HepG2 (cell line): ENCODE results near the gene IPO13. TPM values are rescaled to one million over a fixed set of nuclear protein-coding genes. Genes with fewer than 3 reads are reported as not detected.

ENCODE experiments used
- AKNA ChIP-seq: sonication (generic); formaldehyde crosslinking; IDR thresholded peaks from 2 replicates; pipeline ENCODE4 v1.4.0; 2020; ENCODE audit warnings: missing genetic modification reagents, borderline replicate concordance
- ATAD3A ChIP-seq: sonication (generic); formaldehyde crosslinking; IDR thresholded peaks from 2 replicates; pipeline ENCODE4 v1.4.0; 2020; ENCODE audit warnings: missing genetic modification reagents
- BHLHE40 ChIP-seq: IDR thresholded peaks from 2 replicates; pipeline ENCODE4 v1.6.1; 2011; ENCODE audit warnings: low read length, improper control_type of control experiment
- CREM ChIP-seq, 2 experiments: sonication (generic) in 1 of 2; formaldehyde crosslinking in 1 of 2; IDR thresholded peaks; 2 replicates each; pipeline versions ENCODE4 v1.4.0 to v1.6.1; 2016 to 2020; ENCODE audit warnings: antibody characterized with exemption in 1 of 2, mild to moderate bottlenecking in 1 of 2, missing genetic modification reagents in 1 of 2
- HES4 ChIP-seq: sonication (generic); formaldehyde crosslinking; IDR thresholded peaks from 2 replicates; pipeline ENCODE4 v1.9.0; 2021; ENCODE audit warnings: mild to moderate bottlenecking, missing genetic modification reagents, borderline replicate concordance
- JUND ChIP-seq: sonication (generic); formaldehyde crosslinking; IDR thresholded peaks from 2 replicates; pipeline ENCODE4 v1.8.0; 2022; ENCODE audit warnings: mild to moderate bottlenecking, missing genetic modification reagents
- KAT7 ChIP-seq: IDR thresholded peaks from 2 replicates; pipeline ENCODE4 v1.6.1; 2018; ENCODE audit warnings: borderline replicate concordance, missing compliant biosample characterization
- KLF12 ChIP-seq: sonication (generic); formaldehyde crosslinking; IDR thresholded peaks from 2 replicates; pipeline ENCODE4 v1.4.0; 2020; ENCODE audit warnings: missing genetic modification reagents, borderline replicate concordance
- MIER3 ChIP-seq: IDR thresholded peaks from 2 replicates; pipeline ENCODE4 v1.6.1; 2016; ENCODE audit warnings: missing compliant biosample characterization, borderline replicate concordance
- MLLT10 ChIP-seq: sonication (generic); formaldehyde crosslinking; IDR thresholded peaks from 2 replicates; pipeline ENCODE4 v1.4.0; 2020; ENCODE audit warnings: missing genetic modification reagents
- PTBP1 ChIP-seq: fragments of 200-400 bp; formaldehyde crosslinking; IDR thresholded peaks from 2 replicates; pipeline ENCODE4 v1.6.1; 2018; ENCODE audit warnings: low read length, low read depth; ENCODE audit not compliant: poor library complexity, severe bottlenecking
- SALL1 ChIP-seq: sonication (generic); formaldehyde crosslinking; IDR thresholded peaks from 2 replicates; pipeline ENCODE4 v1.8.0; 2022; ENCODE audit warnings: mild to moderate bottlenecking, missing genetic modification reagents
- SMARCE1 ChIP-seq: fragments of 450-650 bp; IDR thresholded peaks from 2 replicates; pipeline ENCODE4 v1.6.1; 2017; ENCODE audit warnings: borderline replicate concordance
- SPEN ChIP-seq: sonication (generic); formaldehyde crosslinking; IDR thresholded peaks from 2 replicates; pipeline ENCODE4 v1.5.1; 2020; ENCODE audit warnings: low read depth, mild to moderate bottlenecking, missing genetic modification reagents
- TBX3 ChIP-seq: fragments of 450-650 bp; IDR thresholded peaks from 2 replicates; pipeline ENCODE4 v1.6.1; 2017; ENCODE audit warnings: antibody characterized with exemption, mild to moderate bottlenecking, inconsistent platforms, borderline replicate concordance
- TP53 ChIP-seq: sonication (generic); formaldehyde crosslinking; conservative IDR thresholded peaks from 2 replicates; pipeline ENCODE4 v1.4.0; 2020; ENCODE audit warnings: missing genetic modification reagents
- YEATS2 ChIP-seq: sonication (generic); formaldehyde crosslinking; IDR thresholded peaks from 2 replicates; pipeline ENCODE4 v1.4.0; 2020; ENCODE audit warnings: missing genetic modification reagents, borderline replicate concordance
- ZNF20 ChIP-seq: sonication (generic); formaldehyde crosslinking; IDR thresholded peaks from 2 replicates; pipeline ENCODE4 v1.4.0; 2020; ENCODE audit warnings: mild to moderate bottlenecking, moderate library complexity, missing genetic modification reagents
- ZNF276 ChIP-seq: sonication (generic); formaldehyde crosslinking; IDR thresholded peaks from 2 replicates; pipeline ENCODE4 v1.4.0; 2020; ENCODE audit warnings: mild to moderate bottlenecking, low read depth, missing genetic modification reagents
- ZNF331 ChIP-seq: sonication (generic); formaldehyde crosslinking; IDR thresholded peaks from 2 replicates; pipeline ENCODE4 v1.4.0; 2020; ENCODE audit warnings: missing genetic modification reagents
- ZNF614 ChIP-seq: IDR thresholded peaks from 2 replicates; pipeline ENCODE4 v1.6.1; 2018; ENCODE audit warnings: missing biosample characterization, missing genetic modification reagents, inconsistent platforms, borderline replicate concordance
- ZNF784 ChIP-seq: sonication (generic); formaldehyde crosslinking; IDR thresholded peaks from 2 replicates; pipeline ENCODE4 v1.5.1; 2020; ENCODE audit warnings: missing genetic modification reagents, mild to moderate bottlenecking, borderline replicate concordance
- polyA plus RNA-seq, 8 experiments: library from polyadenylated mRNA; depleted of rRNA in 3 of 8; stranded (reverse) in 7 of 8; unstranded in 1 of 8; fragments of >200 nt; fragmentation: Illumina TruSeq in 4 of 8; extraction: Trizol in 4 of 8; gene quantifications; 2 replicates each; pipeline versions ENCODE4 v1.2.1 to v1.2.3, GENCODE V29; 2011 to 2016; ENCODE audit warnings: low read depth in 4 of 8, missing spikeins in 1 of 8, mixed read lengths in 1 of 8; ENCODE audit not compliant: insufficient read depth in 1 of 8
- total RNA-seq, 5 experiments: library from RNA; depleted of rRNA; stranded (reverse); fragments of >200 nt; fragmentation: Illumina TruSeq; extraction: Trizol; gene quantifications; 2 replicates each; pipeline ENCODE4 v1.2.3, GENCODE V29; 2016; ENCODE audit warnings: low read depth in 1 of 5

The IPO13 gene
- total and polyA plus RNA-seq, 2 of the 13 experiments (the other 11 are each of a cell fraction or from before 2014, with no cell fraction given) = 12.9 to 15.6 TPM

GRCh38 chr1:43991476-43992231 is 44.9 kb downstream of the IPO13 start, which contains the start of gene CCDC24 (continued):
- no peak for TF ChIP-seq AKNA (CRISPR knock-in tag)
- no peak for TF ChIP-seq JUND (CRISPR knock-in tag)
- TF ChIP-seq ZNF276 (CRISPR knock-in tag) = no peak
- peak; percentile 78; the same call in 1 of the 2 replicates for TF ChIP-seq SALL1 (CRISPR knock-in tag)
- no peak for TF ChIP-seq SPEN (CRISPR knock-in tag)
- no peak for TF ChIP-seq TBX3
- TF ChIP-seq ZNF784 = no peak
- TF ChIP-seq ZNF614 = no peak
- no peak for TF ChIP-seq MIER3 (CRISPR knock-in tag)
- TF ChIP-seq SMARCE1 = no peak
- TF ChIP-seq BHLHE40 = peak; percentile 88
- peak; percentile 54 for TF ChIP-seq KAT7 (CRISPR knock-in tag)
- no peak for TF ChIP-seq ZNF20 (CRISPR knock-in tag)
- TF ChIP-seq HES4 (CRISPR knock-in tag) = peak; percentile 57; the same call in 1 of the 2 replicates
- peak; percentile 19; the same call in 1 of the 2 replicates for TF ChIP-seq YEATS2
- TF ChIP-seq MLLT10 (CRISPR knock-in tag) = no peak
- TF ChIP-seq KLF12 (CRISPR knock-in tag) = peak; percentile 48; the same call in 1 of the 2 replicates
- no peak for TF ChIP-seq PTBP1
- TF ChIP-seq ATAD3A (CRISPR knock-in tag) = no peak
- no peak; the same call in 1 of the 2 replicates for TF ChIP-seq ZNF331
- TF ChIP-seq TP53 = no peak
- no peak for TF ChIP-seq CREM (IDR thresholded peaks at IDR 0.05)
- no peak for TF ChIP-seq CREM (CRISPR knock-in tag; IDR thresholded peaks at IDR 0.05)
